ENCODE measurements around the gene IFNG.

Gene IFNG

GRCh38 chr12:68114606-68115005 is 44.9 kb downstream of the IFNG start:
- no peak for DNase-seq

- DNase-seq = peak in 3 of 6 experiments; percentile 9 to 26 (median 9)
Observed at GRCh38 chr12:68113644-68114043, 45.9 kb downstream of the IFNG start.

- no peak for DNase-seq
Observed at GRCh38 chr12:68111995-68112394, 47.5 kb downstream of the IFNG start.

GRCh38 chr12:68109444-68110217 is 49.9 kb downstream of the IFNG start:
- DNase-seq = no peak

GRCh38 chr12:68109001-68109400 is 50.5 kb downstream of the IFNG start:
- DNase-seq = no peak

GRCh38 chr12:68106660-68107059 is 52.9 kb downstream of the IFNG start:
- no peak for DNase-seq

GRCh38 chr12:68106160-68106559 is 53.4 kb downstream of the IFNG start:
- DNase-seq = no peak
